M059J (cell line): ENCODE data around the gene GRIK1. TPM values are rescaled to one million over a fixed set of nuclear protein-coding genes. Genes with fewer than 3 reads are reported as not detected.

ENCODE experiments used
- DNase-seq: peaks from one replicate; pipeline ENCODE4 v3.0.0-alpha.2; 2012; ENCODE audit warnings: low read depth
- total RNA-seq: library from RNA; depleted of rRNA; stranded (reverse); fragments of >200 nt; shearing (Covaris generic); gene quantifications from 2 replicates; pipeline ENCODE4 v1.2.3, GENCODE V29; 2014

Gene GRIK1
- total RNA-seq, 1 experiment from 2014 or later, result not detected

- no peak for DNase-seq
Measured at GRCh38 chr21:29909571-29909970, 30.2 kb downstream of the GRIK1 start.

GRCh38 chr21:29904359-29905282, 35.2 kb downstream of the GRIK1 start:
- peak; percentile 17 for DNase-seq

DNA sequence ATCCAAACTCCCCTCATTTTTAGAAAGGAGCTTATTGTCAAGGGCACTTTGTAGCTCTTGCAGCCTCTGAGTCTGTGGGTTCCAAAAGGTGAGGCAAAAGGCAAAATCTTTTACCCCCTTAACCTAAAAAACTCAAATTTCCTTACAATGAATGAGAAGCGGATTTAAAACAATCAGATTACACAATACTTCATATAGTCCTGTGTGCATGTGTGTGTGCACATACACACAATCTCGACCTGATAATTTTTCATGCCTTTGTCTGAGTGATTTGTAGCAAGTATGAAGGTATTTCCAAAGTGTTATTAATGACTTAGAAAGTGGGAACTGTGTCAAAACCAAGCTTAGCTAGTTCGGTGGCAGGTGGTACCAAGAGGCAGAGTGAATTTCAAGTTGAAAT, 42.9 kb downstream of the GRIK1 start:
- DNase-seq, result no peak

DNA sequence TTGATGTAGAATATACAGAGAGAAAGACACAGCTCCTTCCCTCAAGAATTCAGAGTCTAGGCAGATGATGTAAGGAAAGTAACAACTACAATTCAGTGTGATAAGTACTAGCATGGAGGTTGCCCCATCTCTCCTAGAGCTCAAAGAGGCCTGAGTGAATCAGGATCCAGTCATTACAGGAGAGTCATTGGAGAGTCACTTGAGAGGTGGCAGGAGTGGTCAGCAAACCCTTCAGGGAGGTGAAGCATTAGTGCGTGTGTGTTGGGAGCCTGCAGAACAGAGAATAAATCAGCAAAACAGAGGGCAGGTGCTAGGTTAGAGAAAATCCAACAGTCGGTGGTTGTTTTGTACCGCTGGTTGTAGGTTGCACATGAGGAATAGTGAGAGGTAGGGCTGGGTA, 46.1 kb downstream of the GRIK1 start:
- DNase-seq, result no peak

GRCh38 chr21:29892379-29892778, 47.4 kb downstream of the GRIK1 start:
- DNase-seq, result no peak

DNA sequence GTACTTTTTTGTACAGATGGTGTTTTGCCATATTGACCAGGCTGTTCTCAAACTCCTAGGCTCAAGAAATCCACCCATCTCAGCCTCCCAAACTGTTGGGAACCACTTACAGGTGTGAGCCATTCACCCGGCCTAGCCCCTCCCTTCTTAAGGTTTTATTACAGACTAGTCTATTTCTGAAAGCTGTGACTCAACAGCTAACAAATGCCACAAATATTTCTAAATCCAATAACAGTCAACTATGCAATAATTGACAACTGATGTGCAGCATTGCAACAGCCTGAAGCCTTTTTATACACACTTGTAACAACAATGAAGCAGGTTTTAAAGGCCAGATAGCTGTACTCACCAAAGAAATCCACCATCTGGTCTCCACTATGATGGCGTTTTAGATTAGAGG, 51.4 kb downstream of the GRIK1 start:
- DNase-seq, result no peak

GRCh38 chr21:29887313-29888009, 52.3 kb downstream of the GRIK1 start:
- DNase-seq, result no peak

DNA sequence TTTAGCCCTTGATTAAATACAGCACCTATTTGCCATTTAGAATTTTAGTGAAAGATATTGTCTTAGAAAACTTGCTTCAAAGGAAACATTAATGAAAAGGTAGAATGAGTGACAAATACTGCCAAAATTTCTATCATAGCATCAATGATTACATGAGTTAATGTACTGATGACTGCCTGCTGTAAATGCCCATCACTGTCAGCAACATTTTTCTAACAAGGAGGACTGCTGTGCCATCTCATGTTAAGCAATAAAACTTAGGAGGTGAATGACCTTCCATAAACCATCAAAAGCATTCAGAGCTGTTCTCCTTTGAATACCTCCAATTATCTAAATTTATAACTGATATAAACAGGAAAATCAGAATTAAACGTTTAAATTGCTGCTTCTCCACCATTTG, 54.3 kb downstream of the GRIK1 start:
- no peak for DNase-seq

DNA sequence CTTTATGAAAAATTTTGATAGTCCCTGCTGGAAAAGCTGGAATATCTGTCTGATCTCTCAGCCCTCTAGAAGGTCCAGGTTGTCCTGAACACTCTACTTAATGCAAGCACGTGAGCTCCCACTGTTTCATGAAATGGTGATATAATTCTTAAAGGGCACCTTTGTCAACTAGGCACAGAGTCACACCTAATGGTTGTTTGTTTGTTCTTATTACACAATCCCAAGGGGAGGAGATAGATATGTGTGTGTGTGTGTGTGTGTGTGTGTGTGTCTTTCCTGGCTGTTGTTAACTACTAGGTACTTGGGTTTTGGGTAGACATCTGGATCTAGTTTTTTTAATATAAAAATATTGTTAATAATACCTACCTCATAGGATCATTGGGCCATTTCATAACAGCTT, 63.9 kb downstream of the GRIK1 start:
- DNase-seq, result no peak

GRCh38 chr21:29875036-29875716, 64.6 kb downstream of the GRIK1 start:
- no peak for DNase-seq

GRCh38 chr21:29873908-29874307, 65.9 kb downstream of the GRIK1 start:
- no peak for DNase-seq

- no peak for DNase-seq
Measured at GRCh38 chr21:29870814-29871213, 69.0 kb downstream of the GRIK1 start.

DNA sequence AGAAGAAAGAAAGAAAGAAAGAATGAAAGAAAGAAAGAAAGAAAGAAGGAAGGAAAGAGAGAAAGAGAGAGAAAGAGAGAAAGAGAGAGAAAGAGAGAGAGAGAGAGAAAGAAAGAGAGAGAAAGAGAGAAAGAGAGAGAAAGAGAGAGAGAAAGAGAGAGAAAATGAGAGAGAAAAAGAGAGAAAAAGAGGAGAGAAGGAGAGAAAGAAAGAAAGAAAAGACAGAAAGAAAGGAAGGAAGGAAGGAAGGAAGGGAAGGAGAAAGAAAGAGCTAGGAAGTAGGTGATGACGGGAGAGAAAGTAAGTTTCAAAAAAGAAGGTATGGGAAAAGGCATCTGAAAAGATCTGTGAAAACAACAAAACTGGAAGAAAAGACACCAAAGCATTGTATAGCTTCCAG, 72.0 kb downstream of the GRIK1 start:
- no peak for DNase-seq

GRCh38 chr21:29860346-29860745, 79.5 kb downstream of the GRIK1 start:
- DNase-seq, result no peak

- no peak for DNase-seq
Measured at GRCh38 chr21:29857150-29857549, 82.6 kb downstream of the GRIK1 start.

- no peak for DNase-seq
Measured at GRCh38 chr21:29854795-29855194, 85.0 kb downstream of the GRIK1 start.

GRCh38 chr21:29851611-29852010, 88.2 kb downstream of the GRIK1 start:
- no peak for DNase-seq

DNA sequence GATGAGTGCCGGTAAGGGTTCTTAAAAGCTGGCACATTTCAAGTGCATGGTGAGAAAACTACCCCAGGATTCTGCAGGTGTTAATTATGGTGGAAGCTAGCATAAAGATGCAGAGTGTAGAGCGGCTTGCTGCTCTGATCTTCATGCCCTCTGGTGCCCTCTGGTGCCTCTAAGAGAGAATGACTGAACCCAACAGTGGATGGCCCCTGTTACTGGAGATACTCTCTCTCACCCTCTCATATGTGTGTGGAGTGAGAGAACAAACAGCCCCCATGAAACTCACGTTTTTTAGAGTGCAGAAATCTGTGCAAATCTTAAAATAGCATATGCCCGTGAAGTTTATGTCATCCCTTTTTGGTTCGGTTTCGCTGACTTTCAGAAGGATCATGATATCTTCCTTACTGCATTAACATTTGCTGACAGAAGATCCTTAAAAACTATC, 90.0 kb downstream of the GRIK1 start:
- peak; percentile 58 for DNase-seq

DNA sequence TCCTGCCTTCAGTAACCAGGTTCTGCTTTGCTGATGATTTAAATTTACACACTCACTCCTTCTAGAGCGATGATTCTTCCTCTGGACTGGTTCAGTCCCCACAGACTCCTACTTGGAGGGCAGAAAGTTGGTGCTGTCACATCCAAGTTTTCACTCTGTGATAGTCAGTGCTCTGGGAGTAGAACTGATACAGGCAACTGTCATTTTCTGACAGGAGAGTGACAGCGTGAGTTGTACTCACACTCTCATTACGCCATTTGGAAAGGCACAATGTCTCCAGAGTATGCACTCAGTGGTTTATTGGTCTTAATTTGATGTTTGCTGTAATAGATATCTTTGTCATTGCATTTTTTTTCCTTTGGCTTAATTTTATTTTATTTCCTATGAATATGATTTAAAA, 96.0 kb downstream of the GRIK1 start:
- DNase-seq, result no peak

- no peak for DNase-seq
Measured at GRCh38 chr21:29834617-29835016, 105.2 kb downstream of the GRIK1 start.

GRCh38 chr21:29832217-29832616, 107.6 kb downstream of the GRIK1 start:
- DNase-seq, result no peak

DNA sequence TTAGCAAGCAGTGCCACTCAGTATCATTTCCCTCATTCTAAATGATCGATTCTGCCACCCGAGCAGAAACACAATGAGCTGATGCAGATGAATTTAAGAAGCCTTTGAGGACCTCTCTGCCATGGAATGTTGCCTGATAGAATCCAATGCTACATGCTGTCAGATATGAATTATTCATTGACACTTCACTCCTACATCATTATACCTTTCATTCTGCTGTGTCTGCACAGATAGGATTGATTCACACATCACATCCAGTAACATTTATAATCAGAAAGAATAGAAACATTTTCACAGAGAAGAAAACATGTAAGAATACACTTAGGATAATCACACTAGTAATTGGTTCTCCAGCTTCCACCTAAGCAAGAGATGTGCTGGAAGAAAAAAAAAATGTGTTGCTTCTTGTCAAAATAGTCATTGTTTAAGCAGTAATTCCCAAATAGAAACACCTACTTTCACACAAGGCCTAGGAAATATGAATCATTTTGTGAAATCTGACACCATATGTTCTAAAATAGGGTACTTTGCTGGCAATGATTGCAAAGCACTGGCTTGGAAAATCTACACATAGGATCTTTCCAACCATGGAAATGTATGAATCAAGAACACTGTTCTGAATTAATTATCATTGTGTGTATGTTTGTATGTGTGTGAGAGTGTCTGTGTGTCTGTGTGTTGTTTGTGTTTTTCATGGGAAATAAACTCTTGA, 110.1 kb downstream of the GRIK1 start:
- DNase-seq, result peak; percentile 3
